ENCODE results near the gene PCDHA5. TPM values are rescaled to one million over a fixed set of nuclear protein-coding genes. Genes with fewer than 3 reads are reported as not detected.

The PCDHA5 gene
- total RNA-seq, 1 experiment from 2014 or later: not detected

GRCh38 chr5:140857177-140857986 lies 36.0 kb downstream of the PCDHA5 start:
- no peak for DNase-seq (ENCODE audit: extremely low read depth, low read depth)

- no peak for DNase-seq (ENCODE audit: extremely low read depth, low read depth)
These were observed 36.5 kb downstream of the PCDHA5 start for GRCh38 chr5:140857987-140858240.

- no peak for DNase-seq (ENCODE audit: extremely low read depth, low read depth)
These were observed 41.3 kb downstream of the PCDHA5 start for GRCh38 chr5:140862441-140863295.

- no peak for DNase-seq (ENCODE audit: extremely low read depth, low read depth)
These were observed 47.5 kb downstream of the PCDHA5 start, which contains the start of gene PCDHA11 for GRCh38 chr5:140868721-140869554. TSS of gene PCDHA11 (plus strand) at chr5:140868957. CDS start at chr5:140869104, 147 bp downstream.

GRCh38 chr5:140869555-140869886 lies 48.1 kb downstream of the PCDHA5 start:
- no peak for DNase-seq (ENCODE audit: extremely low read depth, low read depth)

- DNase-seq (ENCODE audit: extremely low read depth, low read depth): no peak
These were observed 49.1 kb downstream of the PCDHA5 start for GRCh38 chr5:140870221-140871201.

Other genes starting within 250 kb of the PCDHA5 start
- 2.6 and 2.7 TPM in 2 replicates for gene CD14, start 188.4 kb upstream of the PCDHA5 start, total RNA-seq (2014; rRNA removed; shearing (Covaris generic))
- 9.5 and 13.8 TPM in 2 replicates for gene TMCO6, start 182.2 kb upstream of the PCDHA5 start, total RNA-seq (2014; rRNA removed; shearing (Covaris generic))
- gene NDUFA2, start 174.0 kb upstream of the PCDHA5 start, total RNA-seq (2014; rRNA removed; shearing (Covaris generic)): 64.3 and 78.9 TPM in 2 replicates
- gene IK, start 173.8 kb upstream of the PCDHA5 start, total RNA-seq (2014; rRNA removed; shearing (Covaris generic)): 114 and 121 TPM in 2 replicates
- 22.9 and 25.1 TPM in 2 replicates for gene WDR55, start 156.7 kb upstream of the PCDHA5 start, total RNA-seq (2014; rRNA removed; shearing (Covaris generic))
- 0.75 and 0.77 TPM in 2 replicates for gene DND1, start 148.0 kb upstream of the PCDHA5 start, total RNA-seq (2014; rRNA removed; shearing (Covaris generic))
- 80.8 and 85.3 TPM in 2 replicates for gene HARS1, start 130.2 kb upstream of the PCDHA5 start, total RNA-seq (2014; rRNA removed; shearing (Covaris generic))
- gene HARS2, start 130.2 kb upstream of the PCDHA5 start, total RNA-seq (2014; rRNA removed; shearing (Covaris generic)): 34.8 and 39.1 TPM in 2 replicates
- gene ZMAT2, start 121.2 kb upstream of the PCDHA5 start, total RNA-seq (2014; rRNA removed; shearing (Covaris generic)): 60.1 and 62.5 TPM in 2 replicates
- gene PCDHA1, start 35.5 kb upstream of the PCDHA5 start, total RNA-seq (2014; rRNA removed; shearing (Covaris generic)): 0.07 and 0.12 TPM in 2 replicates
- gene PCDHA2, start 26.8 kb upstream of the PCDHA5 start, total RNA-seq (2014; rRNA removed; shearing (Covaris generic)): not detected in 2 replicates
- not detected in 2 replicates for gene PCDHA3, start 20.6 kb upstream of the PCDHA5 start, total RNA-seq (2014; rRNA removed; shearing (Covaris generic))
- gene PCDHA4, start 14.5 kb upstream of the PCDHA5 start, total RNA-seq (2014; rRNA removed; shearing (Covaris generic)): 0.09 TPM in 1 of 2 replicates, not detected in the other
- gene PCDHA6, start 6.3 kb downstream of the PCDHA5 start, total RNA-seq (2014; rRNA removed; shearing (Covaris generic)): not detected in 2 replicates
- gene PCDHA7, start 12.7 kb downstream of the PCDHA5 start, total RNA-seq (2014; rRNA removed; shearing (Covaris generic)): 0.15 TPM in 1 of 2 replicates, not detected in the other
- gene PCDHA8, start 19.6 kb downstream of the PCDHA5 start, total RNA-seq (2014; rRNA removed; shearing (Covaris generic)): 0.05 TPM in 1 of 2 replicates, not detected in the other
- 0.02 TPM in 1 of 2 replicates, not detected in the other for gene PCDHA9, start 26.8 kb downstream of the PCDHA5 start, total RNA-seq (2014; rRNA removed; shearing (Covaris generic))
- gene PCDHA10, start 34.3 kb downstream of the PCDHA5 start, total RNA-seq (2014; rRNA removed; shearing (Covaris generic)): 0.03 and 0.05 TPM in 2 replicates
- gene PCDHA11, start 47.3 kb downstream of the PCDHA5 start, total RNA-seq (2014; rRNA removed; shearing (Covaris generic)): not detected in 2 replicates
- 4.4 and 5.6 TPM in 2 replicates for gene PCDHA12, start 53.7 kb downstream of the PCDHA5 start, total RNA-seq (2014; rRNA removed; shearing (Covaris generic))
- 1.2 and 1.3 TPM in 2 replicates for gene PCDHA13, start 60.5 kb downstream of the PCDHA5 start, total RNA-seq (2014; rRNA removed; shearing (Covaris generic))
- gene PCDHAC1, start 104.7 kb downstream of the PCDHA5 start, total RNA-seq (2014; rRNA removed; shearing (Covaris generic)): 0.92 and 1.1 TPM in 2 replicates
- 1.0 and 1.2 TPM in 2 replicates for gene PCDHAC2, start 144.9 kb downstream of the PCDHA5 start, total RNA-seq (2014; rRNA removed; shearing (Covaris generic))
- gene PCDHB1, start 229.8 kb downstream of the PCDHA5 start, total RNA-seq (2014; rRNA removed; shearing (Covaris generic)): 0.03 TPM in 1 of 2 replicates, not detected in the other